A673 (cell line): ENCODE measurements around the gene THOC1.

Experiments
- EZH2 ChIP-seq: fragments of 200-600 bp; sonication (generic); IDR thresholded peaks from 2 replicates; pipeline ENCODE4 v1.6.1; 2017; ENCODE audit warnings: borderline replicate concordance, low read depth, mild to moderate bottlenecking, mixed read lengths, antibody characterized with exemption, low read length; ENCODE audit not compliant: poor library complexity, severe bottlenecking
- TF ChIP-seq, protein P1 (sequence below): fragments of 300-800, 200-600 bp; sonication (generic); conservative IDR thresholded peaks from 2 replicates; pipeline ENCODE4 v1.5.1; 2017; ENCODE audit warnings: low read depth, mild to moderate bottlenecking, antibody characterized with exemption, low read length, moderate library complexity, mixed read lengths

- TF ChIP-seq EZH2, result no peak
- TF ChIP-seq, protein P1, sequence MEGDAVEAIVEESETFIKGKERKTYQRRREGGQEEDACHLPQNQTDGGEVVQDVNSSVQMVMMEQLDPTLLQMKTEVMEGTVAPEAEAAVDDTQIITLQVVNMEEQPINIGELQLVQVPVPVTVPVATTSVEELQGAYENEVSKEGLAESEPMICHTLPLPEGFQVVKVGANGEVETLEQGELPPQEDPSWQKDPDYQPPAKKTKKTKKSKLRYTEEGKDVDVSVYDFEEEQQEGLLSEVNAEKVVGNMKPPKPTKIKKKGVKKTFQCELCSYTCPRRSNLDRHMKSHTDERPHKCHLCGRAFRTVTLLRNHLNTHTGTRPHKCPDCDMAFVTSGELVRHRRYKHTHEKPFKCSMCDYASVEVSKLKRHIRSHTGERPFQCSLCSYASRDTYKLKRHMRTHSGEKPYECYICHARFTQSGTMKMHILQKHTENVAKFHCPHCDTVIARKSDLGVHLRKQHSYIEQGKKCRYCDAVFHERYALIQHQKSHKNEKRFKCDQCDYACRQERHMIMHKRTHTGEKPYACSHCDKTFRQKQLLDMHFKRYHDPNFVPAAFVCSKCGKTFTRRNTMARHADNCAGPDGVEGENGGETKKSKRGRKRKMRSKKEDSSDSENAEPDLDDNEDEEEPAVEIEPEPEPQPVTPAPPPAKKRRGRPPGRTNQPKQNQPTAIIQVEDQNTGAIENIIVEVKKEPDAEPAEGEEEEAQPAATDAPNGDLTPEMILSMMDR, result no peak
These were observed 34.2 kb upstream of the THOC1 start for GRCh38 chr18:302097-302496.
